ENCODE results near the gene DEFB126.
A peak's percentile ranks its signal among the peaks of the same experiment; 100 is the strongest.
"Not testable (repeated sequence)": the region's sequence is repeated elsewhere in the genome, so short reads cannot be mapped to it uniquely, and the experiment has no call there.

The DEFB126 gene

GRCh38 chr20:142290-142689 is at the start of gene DEFB126:
TSS of gene DEFB126 (plus strand) at chr20:142590. CDS start at chr20:142629, 39 bp downstream.
- no peak for DNase-seq

GRCh38 chr20:93641-94040 is 48.7 kb upstream of the DEFB126 start:
- no peak for DNase-seq

GRCh38 chr20:95215-95614 is 47.2 kb upstream of the DEFB126 start:
- no peak for DNase-seq

- DNase-seq, result not testable (repeated sequence)
These were observed 44.7 kb upstream of the DEFB126 start for GRCh38 chr20:97691-98090.

GRCh38 chr20:101975-102374 is 40.4 kb upstream of the DEFB126 start:
- no peak for DNase-seq

GRCh38 chr20:103456-103855 is 38.9 kb upstream of the DEFB126 start:
- DNase-seq, result no peak

- DNase-seq, result no peak
These were observed 30.0 kb upstream of the DEFB126 start for GRCh38 chr20:112396-112795.

- DNase-seq, result no peak
These were observed 24.9 kb upstream of the DEFB126 start for GRCh38 chr20:117518-117917.

GRCh38 chr20:129786-130323 is 12.5 kb upstream of the DEFB126 start:
- not testable (repeated sequence) for DNase-seq

- DNase-seq, result peak in 1 of 2 experiments; percentile 3
These were observed 4.5 kb upstream of the DEFB126 start for GRCh38 chr20:137668-138490.

- no peak for DNase-seq
These were observed 3.5 kb downstream of the DEFB126 start for GRCh38 chr20:145877-146276.

- no peak for DNase-seq
These were observed 9.7 kb downstream of the DEFB126 start for GRCh38 chr20:152131-152530.

- no peak for DNase-seq
These were observed 14.8 kb downstream of the DEFB126 start, which contains the start of gene DEFB127 for GRCh38 chr20:157154-157553. TSS of gene DEFB127 (plus strand) at chr20:157454. CDS start at chr20:157545, 91 bp downstream.

GRCh38 chr20:164618-165017 is 22.2 kb downstream of the DEFB126 start:
- DNase-seq, result no peak

GRCh38 chr20:168876-169275 is 26.5 kb downstream of the DEFB126 start:
- no peak for DNase-seq

GRCh38 chr20:184288-184687 is 41.9 kb downstream of the DEFB126 start:
- DNase-seq, result no peak

- DNase-seq, result no peak
These were observed 45.3 kb downstream of the DEFB126 start for GRCh38 chr20:187733-188132.

- DNase-seq, result no peak
These were observed 47.2 kb downstream of the DEFB126 start, which contains the start of gene DEFB128 for GRCh38 chr20:189611-190010. TSS of gene DEFB128 (minus strand) at chr20:189711. CDS start at chr20:189623, 88 bp downstream.
